Activated T-helper 1 cell treated with Interleukin-2 at 50 U/mL for 16 hours (primary cell): ENCODE data around the gene CFAP46.
"Not testable (repeated sequence)": the region's sequence is repeated elsewhere in the genome, so short reads cannot be mapped to it uniquely, and the experiment has no call there.

Experiments
- DNase-seq: peaks from one replicate; pipeline ENCODE4 v3.0.0-alpha.2; 2020; ENCODE audit warnings: low read depth

CFAP46 gene

GRCh38 chr10:132979491-132980425 is 37.4 kb upstream of the CFAP46 start:
- no peak for DNase-seq

DNA sequence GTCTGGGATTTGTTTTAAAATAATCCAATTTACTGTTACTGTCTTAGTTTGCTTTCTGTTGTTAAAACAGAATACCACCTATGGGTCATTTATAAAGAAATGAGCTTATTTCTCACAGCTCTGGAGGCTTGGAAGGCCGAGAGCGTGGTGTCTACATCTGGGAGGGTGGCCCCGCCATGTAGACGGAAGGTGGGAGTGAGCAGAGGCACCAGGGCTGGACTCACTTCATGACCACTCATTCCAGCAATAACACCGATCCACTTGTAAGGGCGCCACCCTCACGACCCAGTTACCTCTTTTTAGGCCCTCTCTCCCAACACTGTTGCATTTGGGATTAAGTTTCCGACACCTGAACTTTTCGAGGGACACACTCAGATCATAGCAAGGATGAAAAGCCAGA is 36.2 kb upstream of the CFAP46 start:
- DNase-seq: no peak

DNA sequence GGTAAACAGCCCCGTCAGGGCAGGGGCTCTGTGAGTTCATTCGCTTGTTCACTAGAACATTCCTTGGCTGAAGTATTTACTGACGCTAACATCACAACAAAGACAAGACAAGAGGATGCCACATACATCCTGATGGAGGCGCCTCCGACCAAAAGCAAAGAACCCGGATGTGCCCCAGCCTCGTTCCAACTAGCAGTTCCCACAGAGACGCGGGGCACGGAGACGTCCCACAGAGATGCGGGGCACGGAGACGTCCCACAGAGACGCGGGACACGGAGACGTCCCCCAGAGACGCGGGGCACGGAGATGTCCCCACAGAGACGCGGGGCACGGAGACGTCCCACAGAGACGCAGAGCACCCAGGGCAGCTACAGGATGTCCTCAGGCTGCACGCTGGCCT is 35.4 kb upstream of the CFAP46 start:
- DNase-seq: no peak

DNA sequence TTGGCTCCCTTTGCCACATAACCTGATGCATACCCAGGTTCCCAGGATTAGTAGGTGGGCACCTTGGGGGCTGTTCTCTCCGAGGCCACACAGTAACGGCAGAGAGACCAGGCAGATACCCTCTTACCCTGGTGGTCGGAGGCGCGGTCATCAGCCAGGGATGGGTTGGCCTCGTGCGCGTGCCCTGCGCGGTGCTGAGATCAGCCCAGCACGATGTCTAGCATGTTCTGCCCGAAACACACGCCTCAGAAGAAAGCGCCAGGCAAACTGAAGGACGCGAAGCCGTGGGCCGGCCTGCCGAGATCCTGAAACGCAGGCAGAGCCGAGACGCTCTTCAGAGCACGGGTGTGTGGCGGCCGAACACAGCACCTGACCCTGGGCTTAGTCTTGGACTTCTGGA is 34.7 kb upstream of the CFAP46 start:
- no peak for DNase-seq

- no peak for DNase-seq
These were observed 33.7 kb upstream of the CFAP46 start for GRCh38 chr10:132975831-132976682.

DNA sequence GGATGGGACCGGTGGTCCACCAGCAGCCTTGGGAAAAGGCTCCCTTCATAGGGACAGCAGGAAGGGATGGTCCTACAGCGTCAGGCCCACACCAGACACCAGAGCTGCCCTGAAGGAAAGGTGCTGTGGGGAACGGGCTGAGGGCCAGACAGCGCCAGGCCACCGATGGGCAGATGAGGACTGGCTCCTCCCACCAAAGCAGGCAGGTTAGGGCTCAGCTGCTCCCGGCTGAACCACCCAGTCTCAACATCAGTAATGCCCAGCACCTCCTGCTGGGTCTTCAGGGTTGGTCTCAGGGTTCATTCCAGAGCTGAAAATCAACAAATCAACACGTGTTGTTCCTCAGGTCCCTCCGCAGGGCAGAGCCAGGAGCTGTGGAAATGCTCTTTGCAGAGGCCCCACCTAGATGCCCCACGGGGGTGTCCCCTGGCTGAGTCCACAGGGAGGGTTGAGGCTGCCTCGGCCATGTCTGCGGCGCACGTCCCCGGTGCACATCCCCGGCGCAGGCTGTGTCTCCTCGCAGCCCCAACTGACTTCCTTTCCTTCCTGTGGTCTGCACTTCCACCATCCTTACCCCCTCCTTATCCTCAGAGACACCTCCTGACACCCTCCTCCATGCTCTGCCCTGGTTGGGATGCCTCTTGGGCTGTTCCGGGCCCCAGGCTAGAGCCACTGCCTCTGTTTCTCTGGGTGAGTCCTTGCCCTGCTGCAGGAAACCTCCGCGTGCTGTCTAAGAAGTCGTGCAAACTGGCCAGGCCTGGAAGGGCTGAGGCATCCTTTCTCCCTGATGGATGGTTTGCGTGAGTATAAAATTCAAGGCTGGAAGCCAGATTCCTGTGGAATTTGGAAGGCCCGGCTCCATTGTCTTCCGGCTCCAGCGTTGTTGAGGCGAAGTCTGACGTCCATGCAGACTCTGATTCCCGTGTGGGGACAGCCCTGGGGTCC is 32.8 kb upstream of the CFAP46 start:
- no peak for DNase-seq

- DNase-seq: no peak
These were observed 32.0 kb upstream of the CFAP46 start for GRCh38 chr10:132974249-132974796.

DNA sequence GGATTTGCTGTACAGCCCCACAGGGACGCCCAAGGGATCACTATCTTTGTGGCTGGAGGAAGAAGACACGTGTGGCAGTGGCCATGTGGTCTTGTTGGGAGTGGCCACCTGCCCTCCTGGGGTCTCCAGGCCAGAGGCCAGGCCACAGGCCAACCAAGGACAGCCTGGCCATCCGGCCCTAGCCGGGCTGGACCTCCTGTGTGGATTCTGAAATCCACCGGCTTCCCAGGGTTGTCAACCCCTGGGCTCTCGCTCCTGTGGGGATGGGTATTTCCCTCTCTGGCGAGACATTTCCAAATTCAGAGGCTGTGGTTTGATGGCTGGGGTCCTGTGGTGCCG is 31.5 kb upstream of the CFAP46 start:
- DNase-seq: no peak

GRCh38 chr10:132972986-132973902 is 30.9 kb upstream of the CFAP46 start:
- DNase-seq: no peak

GRCh38 chr10:132972149-132972985 is 30.0 kb upstream of the CFAP46 start:
- DNase-seq: no peak

- no peak for DNase-seq
These were observed 29.2 kb upstream of the CFAP46 start for GRCh38 chr10:132971448-132972148.

DNA sequence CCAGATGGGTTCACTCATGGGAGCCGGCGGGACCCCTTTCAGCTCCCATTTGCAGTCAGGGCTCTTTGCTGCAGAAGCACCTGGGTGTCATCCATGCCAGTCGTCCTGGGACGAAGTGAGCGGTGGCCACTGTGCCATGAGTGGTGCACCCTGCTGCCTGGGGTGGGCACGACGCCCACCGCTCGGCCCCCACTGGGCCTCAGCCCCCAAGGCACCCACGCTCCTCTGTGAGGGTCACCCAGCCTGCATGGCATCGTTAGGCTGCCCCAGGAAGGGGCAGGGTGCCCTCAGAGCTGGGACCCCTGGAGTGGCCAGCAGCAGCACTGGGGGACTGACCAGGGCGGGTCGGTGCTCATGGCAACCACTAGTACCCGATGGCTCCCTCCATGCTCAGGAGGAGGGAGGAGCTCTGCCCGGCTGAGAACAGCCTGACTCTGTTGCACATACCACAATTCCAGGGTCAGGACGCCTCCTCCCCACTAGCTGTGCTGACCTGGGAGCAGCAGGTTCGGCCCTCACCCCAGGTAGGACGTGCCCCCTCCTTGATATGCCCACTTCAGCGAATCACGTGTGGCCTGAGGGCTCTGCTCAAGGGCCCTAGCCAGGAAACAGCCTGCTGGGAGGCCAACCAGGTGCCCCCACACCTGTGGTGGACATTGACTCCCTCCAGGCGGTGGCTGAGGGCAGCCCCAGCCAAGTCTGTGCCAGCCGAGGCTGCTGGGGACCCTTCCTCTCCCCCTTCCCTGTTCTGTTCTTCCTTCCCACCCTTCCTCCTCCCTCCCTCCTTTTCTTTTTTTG is 28.5 kb upstream of the CFAP46 start:
- no peak for DNase-seq

DNA sequence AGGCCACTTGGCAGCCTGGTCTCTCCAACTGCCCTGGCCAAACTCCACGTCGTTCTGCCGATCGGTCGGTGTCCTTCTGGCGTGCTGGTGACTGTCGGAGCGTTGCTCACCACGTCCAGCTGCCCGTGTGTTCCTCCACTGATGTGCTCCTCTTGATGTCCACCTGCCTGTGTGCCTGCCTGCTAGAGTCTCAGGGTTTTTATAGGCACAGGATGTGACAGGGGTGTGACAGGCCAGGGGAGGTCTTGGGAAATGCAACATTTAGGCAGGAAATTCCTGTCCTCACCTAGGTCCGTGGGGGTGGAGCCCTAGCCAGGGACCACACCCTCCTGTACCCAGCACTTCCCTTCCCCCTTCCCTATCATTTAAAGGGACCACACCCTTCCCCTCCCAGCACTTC is 25.2 kb upstream of the CFAP46 start:
- no peak for DNase-seq

GRCh38 chr10:132965411-132966057 is 23.2 kb upstream of the CFAP46 start:
- no peak for DNase-seq

GRCh38 chr10:132964707-132965410 is 22.5 kb upstream of the CFAP46 start:
- DNase-seq: not testable (repeated sequence)

GRCh38 chr10:132964231-132964630 is 21.9 kb upstream of the CFAP46 start:
- DNase-seq: no peak

GRCh38 chr10:132963430-132963960 is 21.1 kb upstream of the CFAP46 start:
- no peak for DNase-seq
